ENCODE data around the gene ARHGDIA.

DNA sequence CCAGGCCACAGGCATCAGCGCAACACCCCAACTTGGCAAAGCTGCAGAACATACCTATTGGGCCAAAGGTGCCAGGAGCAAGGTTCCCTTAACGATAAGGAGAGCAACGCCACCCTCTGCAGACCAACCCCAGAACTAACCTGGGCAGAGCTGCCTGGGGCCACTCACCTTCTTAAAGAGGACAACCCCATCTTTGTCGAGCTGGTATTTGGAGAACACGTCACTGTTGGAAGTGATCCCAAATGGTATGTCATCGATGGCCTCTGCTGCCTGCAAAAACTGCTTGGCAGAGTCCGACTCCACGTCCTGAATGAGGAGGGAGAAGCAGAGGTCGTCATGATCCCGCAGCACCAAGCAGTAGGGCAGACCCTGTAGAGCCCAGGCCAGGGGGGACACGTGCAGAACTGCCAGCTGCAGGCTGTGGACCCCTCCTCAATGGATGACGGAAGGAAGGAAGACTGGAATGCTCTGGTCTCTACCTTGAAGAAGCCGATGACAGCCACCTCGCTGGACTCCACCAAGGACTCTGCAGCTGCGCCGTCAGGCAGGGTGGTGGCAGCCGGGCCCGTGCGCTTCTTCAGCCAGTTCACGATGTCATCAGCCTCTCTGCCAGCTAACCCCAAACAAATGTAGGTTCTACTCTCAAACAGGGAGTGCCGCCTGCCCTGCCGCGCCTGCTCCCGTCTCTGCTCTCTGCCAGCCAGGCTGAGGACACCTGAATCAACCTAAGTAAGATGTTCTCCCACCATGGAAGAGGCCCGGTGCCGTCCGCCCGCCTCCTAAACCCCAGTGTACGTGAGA is 16.0 kb downstream of the ARHGDIA start:
- TF ChIP-seq EZH2 (IDR thresholded peaks at IDR 0.05; ENCODE audit: borderline replicate concordance, low read length): no peak
- TF ChIP-seq CTCF (conservative IDR thresholded peaks at IDR 0.05 in 1 of 2, IDR thresholded peaks at IDR 0.05 in 1 of 2; ENCODE audit: extremely low read depth in 1 of 2, insufficient read depth in 1 of 2, low read depth in 1 of 2, low read length in 2 of 2): peak; percentile 33 to 51

All from mammary epithelial cell (primary cell).